Thoracic aorta endothelial cell (primary cell): ENCODE measurements around the gene DGCR6L. TPM values are rescaled to one million over a fixed set of nuclear protein-coding genes. Genes with fewer than 3 reads are reported as not detected.

ENCODE experiments used
- total RNA-seq: library from RNA; depleted of rRNA; stranded (reverse); fragments of >200 nt; gene quantifications from 2 replicates; pipeline ENCODE4 v1.2.3, GENCODE V29; 2012

DGCR6L gene
- 33.4 and 34.7 TPM in 2 replicates for total RNA-seq

DNA sequence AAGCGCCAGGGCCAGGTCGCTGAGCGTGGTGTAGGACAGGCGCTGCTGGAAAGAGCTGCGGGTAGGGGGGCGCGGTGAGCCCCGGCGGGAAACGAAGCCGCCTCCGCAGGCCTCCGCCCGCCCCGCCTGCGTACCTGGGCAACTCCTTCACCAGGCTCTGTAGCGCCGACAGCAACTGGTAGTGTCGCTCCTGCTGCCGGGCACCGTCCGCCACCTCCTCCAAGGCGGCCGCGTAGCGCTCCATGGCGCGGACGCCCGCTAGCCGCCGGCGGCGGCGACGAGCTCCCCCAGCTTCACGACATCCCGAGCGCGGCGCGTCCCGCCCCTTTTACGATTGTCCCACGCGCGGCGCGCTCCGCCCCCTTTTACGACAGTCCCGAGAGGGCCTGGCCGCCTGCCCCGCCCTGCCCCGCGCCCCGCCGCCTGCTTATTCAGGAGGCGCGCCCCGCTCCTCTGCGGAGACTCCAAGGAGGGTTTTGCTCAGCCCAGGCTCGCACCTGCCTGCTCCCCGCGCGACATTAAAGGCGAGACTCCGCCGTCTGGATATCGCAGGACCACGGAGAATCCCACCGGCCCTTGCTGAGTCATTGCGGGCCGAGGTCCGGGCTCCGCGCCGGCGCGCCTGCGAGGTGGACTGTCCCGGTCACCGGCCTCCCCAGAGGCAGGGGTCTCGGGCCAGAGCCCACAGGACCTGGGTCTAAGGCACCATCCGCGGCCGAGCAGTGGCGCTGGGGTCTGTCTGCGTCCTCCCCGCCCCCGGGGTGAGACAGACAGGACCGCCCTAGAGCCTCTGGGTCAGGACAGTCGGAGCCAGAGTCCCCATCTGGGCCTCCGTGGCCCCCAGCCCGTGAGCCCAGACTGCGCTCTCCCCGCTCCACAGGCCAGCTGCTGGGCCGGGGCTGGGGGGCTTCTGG, at the start of gene DGCR6L:
TSS of gene DGCR6L (minus strand) at position 316 of the 914 bp plus-strand sequence. CDS start at position 244, 72 bp downstream.

GRCh38 chr22:20268279-20269012, 51.4 kb downstream of the DGCR6L start, which contains the start of gene RTN4R:
TSS of gene RTN4R (minus strand) at chr22:20268318. CDS start at chr22:20268092, 226 bp downstream.

Other genes with a start within 250 kb of the DGCR6L start
- gene DGCR8, start 239.8 kb downstream of the DGCR6L start, total RNA-seq, result 36.3 and 44.8 TPM in 2 replicates
- gene RANBP1, start 204.0 kb downstream of the DGCR6L start, total RNA-seq, result 358 and 382 TPM in 2 replicates
- 33.4 and 38.6 TPM in 2 replicates for gene TRMT2A, start 202.8 kb downstream of the DGCR6L start, total RNA-seq
- gene ZDHHC8, start 188.3 kb downstream of the DGCR6L start, total RNA-seq, result 29.4 and 32.4 TPM in 2 replicates
- 6.9 and 7.0 TPM in 2 replicates for gene CCDC188, start 169.0 kb downstream of the DGCR6L start, total RNA-seq
- 0.27 and 1.1 TPM in 2 replicates for gene RTN4R, start 51.7 kb downstream of the DGCR6L start, total RNA-seq
- 8.8 and 11.3 TPM in 2 replicates for gene ZNF74, start 74.1 kb upstream of the DGCR6L start, total RNA-seq
- 13.8 and 20.9 TPM in 2 replicates for gene SCARF2, start 117.8 kb upstream of the DGCR6L start, total RNA-seq
- 10.5 and 20.2 TPM in 2 replicates for gene KLHL22, start 175.7 kb upstream of the DGCR6L start, total RNA-seq
- gene MED15, start 187.6 kb upstream of the DGCR6L start, total RNA-seq, result 40.7 and 60.5 TPM in 2 replicates